ENCODE results near the gene MSANTD1. TPM values are rescaled to one million over a fixed set of nuclear protein-coding genes. Genes with fewer than 3 reads are reported as not detected.

Gene MSANTD1
- total and polyA plus RNA-seq, 2 of the 8 experiments (the other 6 are each of a cell fraction or from before 2014, with no cell fraction given), result 0.23 to 0.45 TPM

- TF ChIP-seq RBBP5 (IDR thresholded peaks at IDR 0.05; ENCODE audit: borderline replicate concordance, low read depth, low read length), result no peak
- TF ChIP-seq POU5F1 (IDR thresholded peaks at IDR 0.05; ENCODE audit: low read depth, low read length), result 0 out of 2 replicates have a peak, but pooled peaks have one; percentile 40
- peak in 1 of 2 experiments; percentile 63; a peak in 1 of 4 replicates for TF ChIP-seq SIN3A (conservative IDR thresholded peaks at IDR 0.05 in 1 of 2, IDR thresholded peaks at IDR 0.05 in 1 of 2; ENCODE audit: low read depth in 1 of 2, low read length in 2 of 2)
- TF ChIP-seq TAF1 (IDR thresholded peaks at IDR 0.05; ENCODE audit: low read depth, low read length), result no peak
Measured at GRCh38 chr4:3237712-3238560, 11.0 kb upstream of the MSANTD1 start (continued).

Measured in H1 (cell line).